Right ventricle myocardium superior (tissue), 1 donor: ENCODE data around the gene BOD1. TPM values are rescaled to one million over a fixed set of nuclear protein-coding genes. Genes with fewer than 3 reads are reported as not detected.
A peak's percentile ranks its signal among the peaks of the same experiment; 100 is the strongest.
"Not testable (repeated sequence)": the region's sequence is repeated elsewhere in the genome, so short reads cannot be mapped to it uniquely, and the experiment has no call there.

ENCODE experiments used
- ATAC-seq: fragments of 200-7000 bp; cut with Tn5 transposase; one replicate; pipeline ENCODE4 v1.9.1; 2020; ENCODE audit warnings: mild to moderate bottlenecking; ENCODE audit not compliant: poor library complexity
- DNase-seq: peaks from one replicate; pipeline ENCODE4 v3.0.0-alpha.2; 2020
- intact Hi-C: fragments of 100-400 bp; cut with DNase I; formaldehyde crosslinking; loops from one replicate; pipeline ENCODE4 v1.11.2; 2022
- total RNA-seq: library from RNA; stranded (reverse); fragmentation: NEBNext Ultra II Directional; extraction: Animal tissue kit (Norgen Biotek cat#: 25700); gene quantifications from one replicate; pipeline ENCODE4 v1.2.1, GENCODE V29; 2021
- donor health status: DM: no; HTN: yes; CAD: no; lungs with severe emphysema.

Gene BOD1
- total RNA-seq, 1 donor from 2014 or later, result 47.0 TPM

DNA sequence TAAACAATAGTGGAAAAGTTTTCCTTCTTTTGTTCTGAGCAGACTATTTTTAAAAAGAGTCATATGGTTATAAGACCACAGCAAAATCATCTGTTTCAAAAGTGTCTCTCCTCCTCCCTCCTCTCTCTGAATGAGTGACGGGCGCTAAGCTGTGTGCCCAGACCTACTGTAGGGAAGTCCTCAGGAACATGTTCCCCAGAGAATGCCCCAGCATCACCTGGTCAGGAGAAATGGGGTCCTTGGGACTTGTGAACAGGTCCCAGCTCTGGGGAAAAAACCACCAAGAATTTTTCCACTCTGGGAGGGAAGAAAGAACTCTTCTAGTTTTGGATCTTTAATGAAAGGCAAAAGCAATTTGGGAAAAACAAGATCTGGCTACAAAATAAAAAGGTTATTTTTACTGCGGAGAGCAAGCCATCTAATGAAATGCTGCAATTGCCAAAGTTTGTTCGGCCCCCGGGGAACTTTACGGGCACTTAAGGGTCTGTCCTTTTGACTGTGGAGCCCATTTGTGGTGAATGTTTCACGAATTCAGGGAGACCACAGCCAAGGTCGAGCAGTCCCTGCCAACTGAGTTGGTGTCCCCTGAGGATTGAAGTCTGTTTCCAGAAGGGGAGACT lies 25.9 kb downstream of the BOD1 start:
- no peak for DNase-seq
- peak; percentile 57 for ATAC-seq
- intact Hi-C loops, result no loop called here

DNA sequence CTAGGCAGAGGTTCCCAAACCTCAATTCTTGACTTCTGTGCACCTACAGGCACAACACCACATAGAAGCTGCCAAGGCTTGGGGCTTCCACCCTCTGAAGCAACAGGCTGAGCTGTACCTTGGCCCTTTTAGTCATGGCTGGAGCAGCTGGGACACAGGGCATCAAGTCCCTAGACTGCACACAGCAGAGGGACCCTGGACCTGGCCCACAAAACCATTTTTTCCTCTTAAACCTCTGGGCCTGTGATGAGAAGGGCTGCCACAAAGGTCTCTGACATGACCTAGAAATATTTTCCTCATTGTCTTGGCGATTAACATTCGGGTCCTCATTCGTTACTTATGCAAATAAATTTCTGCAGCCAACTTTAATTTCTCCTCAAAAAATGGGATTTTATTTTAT lies 30.3 kb downstream of the BOD1 start:
- intact Hi-C loops, DNase-seq, ATAC-seq: not testable (repeated sequence)

DNA sequence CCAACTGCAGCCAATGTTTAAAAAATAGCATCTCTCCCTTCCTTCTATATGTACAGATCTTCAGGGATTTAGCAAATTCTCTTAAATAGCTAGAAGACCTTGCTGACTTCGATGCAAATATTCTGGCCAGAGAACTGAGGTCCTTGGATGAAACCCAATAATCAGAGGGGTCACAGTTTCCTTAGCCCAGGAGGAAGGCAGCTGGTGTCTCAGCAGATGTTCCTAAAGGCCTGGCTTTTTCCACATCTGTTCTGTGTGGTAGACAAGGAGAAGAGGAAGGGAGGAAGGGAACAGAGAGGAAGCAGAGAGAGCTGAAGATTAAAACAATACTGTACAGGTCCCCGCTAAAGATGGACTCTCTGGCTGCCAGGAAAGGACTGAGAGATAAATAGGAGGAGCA lies 33.1 kb downstream of the BOD1 start:
- DNase-seq, result no peak
- no peak for ATAC-seq
- intact Hi-C loops, result no loop called here

GRCh38 chr5:173582216-173583111 lies 34.0 kb downstream of the BOD1 start:
- intact Hi-C loops, result no loop called here
- no peak for DNase-seq
- ATAC-seq, result peak; percentile 73

DNA sequence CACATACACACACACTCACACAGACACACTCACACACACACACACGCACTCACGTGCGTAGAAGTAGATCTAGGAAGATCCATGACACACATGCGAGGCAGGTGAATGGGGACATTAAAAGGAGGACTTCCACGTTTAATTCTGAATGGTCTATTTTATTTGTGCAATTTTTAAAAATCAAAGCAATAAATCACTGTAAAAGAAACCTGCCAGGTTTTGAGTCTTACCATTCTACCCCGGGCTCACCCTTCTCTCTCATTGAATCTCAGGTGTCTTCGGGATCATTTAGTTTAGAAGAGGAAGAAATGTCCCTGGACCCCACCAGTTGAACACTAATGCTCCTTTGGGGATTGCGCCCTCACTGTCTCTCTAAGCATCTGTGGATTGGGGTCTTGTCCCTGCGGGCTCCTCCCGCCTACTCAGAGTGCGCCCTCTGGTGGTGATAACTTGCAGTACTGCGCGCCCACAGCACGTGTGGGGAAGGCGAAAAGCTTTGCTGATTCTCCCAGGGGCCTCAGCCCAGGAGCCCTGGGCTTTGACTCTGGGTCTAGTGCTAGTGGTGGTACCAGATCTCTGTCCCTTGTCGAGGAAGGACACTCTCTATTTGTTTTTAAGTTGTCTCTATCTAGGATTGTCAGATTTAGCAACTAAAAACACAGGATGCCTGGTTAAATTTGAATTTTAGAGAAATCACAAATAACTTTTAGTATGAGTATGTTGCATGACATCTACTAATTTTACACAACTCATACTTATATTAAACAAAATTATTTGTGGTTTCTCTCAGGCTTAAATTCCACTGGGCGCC lies 34.8 kb downstream of the BOD1 start:
- DNase-seq (peak; percentile 55), ATAC-seq (peak; percentile 55)
- intact Hi-C loops, result no loop called here

GRCh38 chr5:173578947-173579615 lies 37.4 kb downstream of the BOD1 start:
- ATAC-seq (no peak), DNase-seq (no peak)
- intact Hi-C loops, result loop anchor here (10.0 kb wide), 1 partner anchor 284 kb away; no protein-coding TSS in a partner anchor

DNA sequence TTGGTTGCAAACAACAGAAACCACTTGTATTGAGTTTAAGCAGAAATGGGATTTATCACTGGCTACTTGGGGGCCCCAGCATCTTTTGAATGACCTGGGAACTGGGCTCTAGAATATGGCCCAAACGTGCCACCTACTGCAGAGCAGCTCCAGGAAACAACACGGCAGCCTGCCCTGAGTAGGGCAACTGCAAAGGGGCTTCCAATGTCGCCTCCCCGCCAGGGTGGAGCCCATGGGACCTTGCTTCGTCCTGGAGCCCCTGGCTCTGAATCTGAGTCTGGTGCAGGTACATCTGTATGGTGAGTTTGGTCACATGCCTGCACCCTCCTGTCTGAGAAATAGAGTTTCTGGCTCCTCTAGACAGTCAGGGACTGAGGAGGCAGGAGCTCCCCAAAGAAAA lies 38.6 kb downstream of the BOD1 start:
- ATAC-seq (no peak), DNase-seq (no peak)
- intact Hi-C loops, result loop anchor here (10.0 kb wide), 1 partner anchor 283 kb away; no protein-coding TSS in a partner anchor

- ATAC-seq, result no peak
- no peak for DNase-seq
- intact Hi-C loops, result loop anchor here (10.0 kb wide), 1 partner anchor 282 kb away; no protein-coding TSS in a partner anchor
These were observed 39.3 kb downstream of the BOD1 start for GRCh38 chr5:173577166-173577565.

DNA sequence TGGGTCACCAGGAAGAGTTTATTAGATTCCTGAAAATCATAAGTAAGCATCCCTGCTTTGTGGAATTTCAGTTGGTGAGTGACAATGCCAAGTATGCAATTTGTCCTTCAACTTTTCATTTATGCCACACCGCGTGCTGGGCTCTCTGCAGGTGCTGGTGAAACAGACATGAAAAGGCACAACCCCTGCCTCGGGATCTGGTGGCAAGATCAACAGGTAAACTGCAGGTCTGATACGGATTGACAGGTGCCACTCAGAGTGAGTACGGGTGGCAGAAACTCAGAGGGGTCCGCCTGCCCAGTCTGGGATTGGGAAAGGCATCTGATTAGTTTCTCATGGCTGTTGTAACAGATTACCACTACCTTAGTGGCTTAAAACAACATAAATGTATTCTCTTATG lies 40.5 kb downstream of the BOD1 start:
- DNase-seq (no peak), ATAC-seq (no peak)
- intact Hi-C loops, result loop anchor here (10.0 kb wide), 1 partner anchor 281 kb away; no protein-coding TSS in a partner anchor

GRCh38 chr5:173574983-173575382 lies 41.5 kb downstream of the BOD1 start:
- ATAC-seq, result no peak
- DNase-seq, result no peak
- intact Hi-C loops, result loop anchor here (10.0 kb wide), 1 partner anchor 280 kb away; no protein-coding TSS in a partner anchor

- ATAC-seq, result peak; percentile 98
- intact Hi-C loops, result loop anchor here (10.0 kb wide), 1 partner anchor 279 kb away; no protein-coding TSS in a partner anchor
- peak; percentile 87 for DNase-seq
These were observed 43.1 kb downstream of the BOD1 start for GRCh38 chr5:173573126-173573960.

- ATAC-seq, result peak; percentile 50
- intact Hi-C loops, result loop anchor here (10.0 kb wide), 1 partner anchor 278 kb away; no protein-coding TSS in a partner anchor
- DNase-seq, result no peak
These were observed 43.9 kb downstream of the BOD1 start for GRCh38 chr5:173572431-173573125.

DNA sequence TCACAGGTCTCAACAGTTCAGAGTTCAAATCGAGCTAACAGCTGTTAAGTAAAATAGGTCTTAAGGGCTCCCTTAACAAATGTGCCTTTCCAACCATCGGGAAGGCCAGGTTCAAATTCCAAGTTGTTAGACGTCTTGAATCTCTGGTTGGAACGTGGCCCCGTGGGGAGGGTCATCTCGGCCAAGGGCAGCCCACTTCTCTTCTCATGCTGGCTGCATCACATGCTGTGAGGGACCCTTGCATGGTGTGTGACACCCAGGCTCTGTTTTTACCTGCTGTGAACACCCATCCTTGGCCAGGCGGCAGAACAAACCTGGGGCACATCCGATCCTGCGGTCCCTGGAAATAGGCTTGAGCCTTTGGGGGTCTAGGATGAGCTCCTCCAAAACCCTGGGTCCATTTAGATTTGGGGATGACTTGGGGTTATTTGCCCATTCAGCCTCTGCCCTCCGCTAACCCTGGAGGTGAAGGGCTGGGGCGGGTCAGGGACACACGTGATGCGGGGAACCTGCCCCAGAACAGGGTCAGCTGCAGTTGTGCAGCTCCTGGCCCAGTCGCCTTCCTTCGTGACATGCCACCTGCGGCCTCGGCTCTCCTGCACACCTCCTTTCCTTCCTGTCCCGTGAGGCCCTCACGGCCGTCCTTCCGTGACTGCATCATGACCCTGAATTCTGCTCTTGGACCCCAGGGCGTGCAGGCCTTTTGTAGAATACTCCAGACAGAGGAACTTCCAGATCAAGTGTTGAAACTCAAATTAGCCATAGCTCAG lies 45.9 kb downstream of the BOD1 start:
- ATAC-seq, result no peak
- intact Hi-C loops, result loop anchor here (10.0 kb wide), 1 partner anchor 276 kb away; no protein-coding TSS in a partner anchor
- no peak for DNase-seq

GRCh38 chr5:173568703-173569102 lies 47.7 kb downstream of the BOD1 start:
- no peak for ATAC-seq
- intact Hi-C loops, result no loop called here

GRCh38 chr5:173568128-173568527 lies 48.3 kb downstream of the BOD1 start:
- ATAC-seq, result no peak
- DNase-seq, result no peak
- intact Hi-C loops, result no loop called here

More at GRCh38 chr5:173568703-173569102, 47.7 kb downstream of the BOD1 start:
- no peak for DNase-seq

- intact Hi-C loops, result no loop called here
- no peak for ATAC-seq
- DNase-seq, result no peak
These were observed 48.9 kb downstream of the BOD1 start for GRCh38 chr5:173567548-173567947.
